Peyer's patch (tissue), 4 donors: Measurements from ENCODE around the gene BICD1.

ENCODE experiments used
- CTCF ChIP-seq, 6 experiments: fragments of 450-650 bp in 4 of 6; fragments of 200-600 bp in 2 of 6; sonication (generic) in 1 of 6; IDR thresholded peaks; one replicate each; pipeline ENCODE4 v1.5.1; 2017 to 2019; ENCODE audit warnings: antibody characterized with exemption in 6 of 6, mild to moderate bottlenecking in 3 of 6, moderate library complexity in 1 of 6
- POLR2A ChIP-seq, 2 donors: fragments of 450-650 bp; IDR thresholded peaks; one replicate each; pipeline ENCODE4 v1.5.1; 2017; ENCODE audit warnings: antibody characterized with exemption in 2 of 2, mild to moderate bottlenecking in 2 of 2, moderate library complexity in 2 of 2

- no peak for TF ChIP-seq CTCF (IDR thresholded peaks at IDR 0.05)
- no peak for TF ChIP-seq POLR2A (IDR thresholded peaks at IDR 0.05)
These were observed 15.0 kb upstream of the BICD1 start for GRCh38 chr12:32091696-32092095.
